GM23248 (cell line): ENCODE measurements around the gene SHC1. TPM values are rescaled to one million over a fixed set of nuclear protein-coding genes. Genes with fewer than 3 reads are reported as not detected.

Source experiments
- DNase-seq: peaks from one replicate; pipeline ENCODE4 v3.0.0-alpha.2; 2015
- H2AFZ ChIP-seq: fragments of 200-600 bp; sonication (generic); 2 replicates; pipeline ENCODE4 v1.6.1; 2016; ENCODE audit warnings: antibody characterized with exemption
- H3F3A ChIP-seq: fragments of 200-600 bp; sonication (generic); 2 replicates; pipeline ENCODE4 v1.6.1; 2016; ENCODE audit warnings: mild to moderate bottlenecking, antibody characterized with exemption, mixed run types; ENCODE audit not compliant: insufficient read depth
- H3K27ac ChIP-seq: fragments of 200-600 bp; sonication (generic); 2 replicates; pipeline ENCODE4 v1.5.1; 2016; ENCODE audit warnings: mild to moderate bottlenecking
- H3K27me3 ChIP-seq: fragments of 200-600 bp; sonication (generic); replicated peaks from 2 replicates; pipeline ENCODE4 v1.6.1; 2016; ENCODE audit warnings: mild to moderate bottlenecking; ENCODE audit not compliant: insufficient read depth
- H3K36me3 ChIP-seq: fragments of 200-600 bp; sonication (generic); 2 replicates; pipeline ENCODE4 v1.6.1; 2016; ENCODE audit warnings: low read depth, mild to moderate bottlenecking
- H3K4me1 ChIP-seq: fragments of 200-600 bp; sonication (generic); 2 replicates; pipeline ENCODE4 v1.6.1; 2016; ENCODE audit warnings: mild to moderate bottlenecking; ENCODE audit not compliant: insufficient read depth
- H3K4me2 ChIP-seq: fragments of 200-600 bp; sonication (generic); one replicate; pipeline ENCODE4 v1.6.1; 2016; ENCODE audit warnings: mild to moderate bottlenecking; ENCODE audit not compliant: unreplicated experiment
- H3K4me3 ChIP-seq: fragments of 200-600 bp; sonication (generic); 2 replicates; pipeline ENCODE4 v1.5.1; 2016; ENCODE audit warnings: mild to moderate bottlenecking
- H3K79me2 ChIP-seq: fragments of 200-600 bp; sonication (generic); 2 replicates; pipeline ENCODE4 v1.6.1; 2016; ENCODE audit warnings: mild to moderate bottlenecking; ENCODE audit not compliant: insufficient read depth
- H3K9ac ChIP-seq: fragments of 200-600 bp; sonication (generic); 2 replicates; pipeline ENCODE4 v1.6.1; 2016; ENCODE audit warnings: mild to moderate bottlenecking
- H3K9me2 ChIP-seq: fragments of 200-600 bp; sonication (generic); 2 replicates; pipeline ENCODE4 v1.6.1; 2016; ENCODE audit warnings: mixed run types, mild to moderate bottlenecking, moderate library complexity; ENCODE audit not compliant: insufficient read depth
- H3K9me3 ChIP-seq: fragments of 200-600 bp; sonication (generic); one replicate; pipeline ENCODE4 v1.6.1; 2017; ENCODE audit warnings: low read depth
- H4K20me1 ChIP-seq: fragments of 200-600 bp; sonication (generic); 2 replicates; pipeline ENCODE4 v1.6.0; 2016; ENCODE audit not compliant: insufficient read depth
- EZH2 ChIP-seq: fragments of 200-600 bp; sonication (generic); IDR thresholded peaks from 2 replicates; pipeline ENCODE4 v1.6.1; 2018; ENCODE audit warnings: antibody characterized with exemption, mild to moderate bottlenecking; ENCODE audit not compliant: insufficient read depth, poor library complexity, severe bottlenecking
- EZH2phosphoT487 ChIP-seq: fragments of 200-600 bp; sonication (generic); IDR thresholded peaks from 2 replicates; pipeline ENCODE4 v1.6.1; 2018; ENCODE audit warnings: antibody characterized with exemption, moderate library complexity, mild to moderate bottlenecking, low read depth; ENCODE audit not compliant: insufficient read depth
- WGBS, 2 experiments: methylation state at CpG; one replicate each; pipeline ENCODE4 v1.1.6; 2015 to 2017; ENCODE audit warnings: low lambda C conversion rate in 2 of 2, low coverage in 1 of 2; ENCODE audit errors: missing lambda C conversion rate in 2 of 2; 5-methylcytosine and 5-hydroxymethylcytosine counted together
- in situ Hi-C: fragments of 300-500 bp; cut with MboI; formaldehyde crosslinking; loops from 2 replicates; pipeline ENCODE4 v1.15.0; 2020
- polyA plus RNA-seq: library from polyadenylated mRNA; unstranded; fragments of >200 nt; fragmentation: Nextera tagmentation; extraction: Ambion mirVana; gene quantifications from 2 replicates; pipeline ENCODE4 v1.2.1, GENCODE V29; 2016
- total RNA-seq: library from RNA; depleted of rRNA; stranded (reverse); fragments of >200 nt; shearing (Covaris generic); gene quantifications from 2 replicates; pipeline ENCODE4 v1.2.3, GENCODE V29; 2014

The SHC1 gene
- total and polyA plus RNA-seq, 2 experiments from 2014 or later = 278 to 319 TPM

DNA sequence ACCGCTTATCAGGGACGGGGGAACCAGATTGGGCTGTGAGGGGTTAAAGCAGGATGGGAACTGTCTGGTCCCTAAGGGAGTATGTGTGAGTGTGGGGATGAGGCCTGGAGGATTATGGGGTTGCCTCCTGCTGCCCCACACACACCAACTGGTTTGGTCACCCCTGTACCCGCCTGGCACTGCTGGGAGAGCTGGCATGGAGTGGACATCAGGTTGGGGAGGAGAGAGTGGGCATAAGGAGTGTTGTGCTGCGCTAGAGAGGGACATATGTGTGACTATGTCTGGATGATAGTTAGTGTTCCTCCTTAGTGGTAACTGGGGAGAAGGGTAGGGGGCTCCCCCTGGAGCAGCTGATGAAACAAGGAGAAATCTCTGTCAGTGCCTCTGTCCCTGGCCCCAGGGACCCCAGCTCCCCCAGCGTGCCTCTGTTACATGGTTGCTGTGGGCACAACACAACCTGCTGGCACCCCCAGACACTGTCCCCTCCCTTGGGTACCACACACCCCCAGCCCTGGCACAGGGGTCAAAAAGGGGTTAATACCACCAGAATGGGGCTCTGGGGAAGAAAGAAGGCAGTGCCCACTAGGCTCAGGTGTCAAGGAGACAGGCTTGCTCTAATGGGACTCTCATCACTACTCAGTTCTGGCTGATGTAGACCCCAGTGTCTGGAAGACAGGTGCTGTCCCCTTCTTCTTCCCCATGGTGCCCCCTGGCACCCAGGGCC lies 34.0 kb upstream of the SHC1 start:
- H3K4me1 ChIP-seq = peaks cover 27% of the 10 kb centered on the region
- H3K27ac ChIP-seq = peak overlapping the region; percentile 53
- H3K36me3 ChIP-seq = no peaks in the 10 kb centered on the region
- peak overlapping the region; percentile 94 for H3K4me2 ChIP-seq
- peaks cover 54% of the 10 kb centered on the region for H3K79me2 ChIP-seq
- no peaks in the 10 kb centered on the region for H4K20me1 ChIP-seq
- no peaks in the 10 kb centered on the region for H3K9me2 ChIP-seq
- H3F3A ChIP-seq = no peaks in the 10 kb centered on the region
- H3K4me3 ChIP-seq = peak overlapping the region; percentile 98
- H2AFZ ChIP-seq = peak overlapping the region; percentile 71
- 32 to 35% methylated on average over 5 of the region's 5 CpGs for WGBS, 2 experiments
- TF ChIP-seq EZH2phosphoT487 = no peak
- in situ Hi-C loops = no loop called here
- no peaks in the 10 kb centered on the region for H3K9me3 ChIP-seq
- DNase-seq = peak; percentile 34
- peak overlapping the region; percentile 86 for H3K9ac ChIP-seq
- no peaks in the 10 kb centered on the region for H3K27me3 ChIP-seq

GRCh38 chr1:155003766-155004351 lies 33.3 kb upstream of the SHC1 start:
- H3F3A ChIP-seq = no peaks in the 10 kb centered on the region
- H3K27ac ChIP-seq = peak overlapping the region; percentile 53
- peak overlapping the region; percentile 71 for H2AFZ ChIP-seq
- no peaks in the 10 kb centered on the region for H4K20me1 ChIP-seq
- H3K27me3 ChIP-seq = no peaks in the 10 kb centered on the region
- no peaks in the 10 kb centered on the region for H3K36me3 ChIP-seq
- H3K4me2 ChIP-seq = peak overlapping the region; percentile 94
- peak overlapping the region; percentile 98 for H3K4me3 ChIP-seq
- no peaks in the 10 kb centered on the region for H3K9me3 ChIP-seq
- TF ChIP-seq EZH2 (no peak), EZH2phosphoT487 (no peak)
- peak overlapping the region; percentile 86 for H3K9ac ChIP-seq
- 1 to 3% methylated on average over 6 to 34 of the region's 34 CpGs for WGBS, 2 experiments
- H3K9me2 ChIP-seq = no peaks in the 10 kb centered on the region
- H3K79me2 ChIP-seq = peaks cover 54% of the 10 kb centered on the region
- H3K4me1 ChIP-seq = peaks cover 27% of the 10 kb centered on the region
- DNase-seq = peak; percentile 63
- in situ Hi-C loops = no loop called here

GRCh38 chr1:155003227-155003765 lies 32.7 kb upstream of the SHC1 start:
- no peaks in the 10 kb centered on the region for H4K20me1 ChIP-seq
- H3K4me2 ChIP-seq = peak overlapping the region; percentile 94
- peak overlapping the region; percentile 86 for H3K9ac ChIP-seq
- H3K9me2 ChIP-seq = no peaks in the 10 kb centered on the region
- no peaks in the 10 kb centered on the region for H3K27me3 ChIP-seq
- H3K36me3 ChIP-seq = no peaks in the 10 kb centered on the region
- H3K79me2 ChIP-seq = peaks cover 54% of the 10 kb centered on the region
- no peaks in the 10 kb centered on the region for H3K9me3 ChIP-seq
- in situ Hi-C loops = no loop called here
- peak overlapping the region; percentile 71 for H2AFZ ChIP-seq
- 1 to 2% methylated on average over 31 to 35 of the region's 37 CpGs for WGBS, 2 experiments
- TF ChIP-seq EZH2phosphoT487 (no peak), EZH2 (no peak)
- peaks cover 27% of the 10 kb centered on the region for H3K4me1 ChIP-seq
- peak overlapping the region; percentile 98 for H3K4me3 ChIP-seq
- no peaks in the 10 kb centered on the region for H3F3A ChIP-seq
- DNase-seq = peak; percentile 55
- H3K27ac ChIP-seq = peak overlapping the region; percentile 53

- H3K79me2 ChIP-seq = peaks cover 48% of the 10 kb centered on the region
- DNase-seq = peak; percentile 57
Measured at GRCh38 chr1:155002464-155003226, 32.1 kb upstream of the SHC1 start, which contains the start of gene ZBTB7B. TSS of gene ZBTB7B (plus strand) at chr1:155002802. CDS start at chr1:155014661, 11,859 bp downstream.

More at GRCh38 chr1:155002464-155003226, 32.1 kb upstream of the SHC1 start, which contains the start of gene ZBTB7B:
- 1 to 2% methylated on average over 12 to 35 of the region's 35 CpGs for WGBS, 2 experiments
- H4K20me1 ChIP-seq = no peaks in the 10 kb centered on the region
- H3K4me2 ChIP-seq = peak within 1 kb of the TSS; percentile 94
- H3K9me3 ChIP-seq = no peaks in the 10 kb centered on the region
- H3K9ac ChIP-seq = peak within 1 kb of the TSS; percentile 86
- no peak for TF ChIP-seq EZH2phosphoT487
- no peak for TF ChIP-seq EZH2
- no peaks in the 10 kb centered on the region for H3K27me3 ChIP-seq
- H3K4me1 ChIP-seq = peaks cover 27% of the 10 kb centered on the region
- peak within 1 kb of the TSS; percentile 98 for H3K4me3 ChIP-seq
- in situ Hi-C loops = no loop called here
- H2AFZ ChIP-seq = peak within 1 kb of the TSS; percentile 71
- no peaks in the 10 kb centered on the region for H3K36me3 ChIP-seq
- peak within 1 kb of the TSS; percentile 67 for H3K27ac ChIP-seq
- H3K9me2 ChIP-seq = no peaks in the 10 kb centered on the region
- H3F3A ChIP-seq = no peaks in the 10 kb centered on the region
